ENCODE measurements around the gene KY. TPM values are rescaled to one million over a fixed set of nuclear protein-coding genes. Genes with fewer than 3 reads are reported as not detected.

KY gene
- total and polyA plus RNA-seq, 2 of the 13 experiments (the other 11 are each of a cell fraction or from before 2014, with no cell fraction given), result not detected

DNA sequence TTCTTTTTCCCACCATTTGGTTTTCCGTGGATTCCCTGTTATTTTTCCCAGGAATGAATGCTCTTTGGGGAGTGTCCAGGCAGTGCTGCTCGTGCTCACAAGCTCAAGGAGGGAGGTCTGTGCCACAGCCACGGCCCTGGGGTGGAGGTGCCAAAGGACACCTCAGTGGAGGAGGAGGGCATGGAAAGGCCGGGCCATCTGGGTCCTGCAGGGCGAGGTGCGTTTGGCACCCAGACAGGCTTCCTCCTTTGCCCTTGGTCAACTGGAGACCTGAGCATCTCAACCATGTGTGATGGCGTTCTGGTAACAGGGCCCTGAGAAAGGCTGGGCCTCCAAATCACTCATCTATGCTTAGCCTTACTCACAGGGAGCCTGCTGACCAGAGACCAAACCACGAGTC lies 25.4 kb downstream of the KY start:
- H3K4me3 ChIP-seq (replicated peaks in 1 of 3; ENCODE audit: insufficient read depth in 1 of 3, low read depth in 2 of 3, low read length in 3 of 3), result no peak overlapping the region
- intact Hi-C loops (cut with micrococcal nuclease; ENCODE audit: unreplicated experiment), result no loop called here
- BruUV-seq (replicated peaks), result no TSS peak
- 0% methylated on average over 5 of the region's 8 CpGs for WGBS (ENCODE audit: low lambda C conversion rate)
- H3K4me1 ChIP-seq (ENCODE audit: insufficient read depth, low read length), result 0 out of 2 replicates have a peak, but pooled peaks cover 8% of the 10 kb centered on the region
- H3K4me2 ChIP-seq (ENCODE audit: low read depth, low read length), result no peak overlapping the region
- no peaks in the 10 kb centered on the region for H3K27me3 ChIP-seq (ENCODE audit: control insufficient read depth in 1 of 2, insufficient read depth in 2 of 2, low read length in 2 of 2)
- TF ChIP-seq ZFP36 (IDR thresholded peaks at IDR 0.05; ENCODE audit: borderline replicate concordance, low read depth, low read length, partially characterized antibody) (no peak), WIZ (CRISPR knock-in tag; IDR thresholded peaks at IDR 0.05) (no peak), HES4 (CRISPR knock-in tag; IDR thresholded peaks at IDR 0.05; ENCODE audit: borderline replicate concordance) (no peak), ZMYM3 (CRISPR knock-in tag; IDR thresholded peaks at IDR 0.05) (no peak), HMG20A (CRISPR knock-in tag; IDR thresholded peaks at IDR 0.05; ENCODE audit: borderline replicate concordance) (no peak), RFX1 (IDR thresholded peaks at IDR 0.05) (no peak), NCOA5 (CRISPR knock-in tag; IDR thresholded peaks at IDR 0.05) (no peak), ATF7 (IDR thresholded peaks at IDR 0.05) (no peak), ATF7 (CRISPR knock-in tag; IDR thresholded peaks at IDR 0.05) (no peak), ZNF678 (CRISPR knock-in tag; IDR thresholded peaks at IDR 0.05) (no peak), ZNF136 (CRISPR knock-in tag; IDR thresholded peaks at IDR 0.05; ENCODE audit: low read depth) (no peak), STAG1 (CRISPR knock-in tag; IDR thresholded peaks at IDR 0.05) (no peak), ZNF562 (CRISPR knock-in tag; IDR thresholded peaks at IDR 0.05; ENCODE audit: borderline replicate concordance) (no peak), SETDB1 (CRISPR knock-in tag; IDR thresholded peaks at IDR 0.05; ENCODE audit: borderline replicate concordance) (no peak)
- TF ChIP-seq, protein P1, sequence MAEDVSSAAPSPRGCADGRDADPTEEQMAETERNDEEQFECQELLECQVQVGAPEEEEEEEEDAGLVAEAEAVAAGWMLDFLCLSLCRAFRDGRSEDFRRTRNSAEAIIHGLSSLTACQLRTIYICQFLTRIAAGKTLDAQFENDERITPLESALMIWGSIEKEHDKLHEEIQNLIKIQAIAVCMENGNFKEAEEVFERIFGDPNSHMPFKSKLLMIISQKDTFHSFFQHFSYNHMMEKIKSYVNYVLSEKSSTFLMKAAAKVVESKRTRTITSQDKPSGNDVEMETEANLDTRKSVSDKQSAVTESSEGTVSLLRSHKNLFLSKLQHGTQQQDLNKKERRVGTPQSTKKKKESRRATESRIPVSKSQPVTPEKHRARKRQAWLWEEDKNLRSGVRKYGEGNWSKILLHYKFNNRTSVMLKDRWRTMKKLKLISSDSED (CRISPR knock-in tag; IDR thresholded peaks at IDR 0.05), result no peak
- TF ChIP-seq, protein P2, sequence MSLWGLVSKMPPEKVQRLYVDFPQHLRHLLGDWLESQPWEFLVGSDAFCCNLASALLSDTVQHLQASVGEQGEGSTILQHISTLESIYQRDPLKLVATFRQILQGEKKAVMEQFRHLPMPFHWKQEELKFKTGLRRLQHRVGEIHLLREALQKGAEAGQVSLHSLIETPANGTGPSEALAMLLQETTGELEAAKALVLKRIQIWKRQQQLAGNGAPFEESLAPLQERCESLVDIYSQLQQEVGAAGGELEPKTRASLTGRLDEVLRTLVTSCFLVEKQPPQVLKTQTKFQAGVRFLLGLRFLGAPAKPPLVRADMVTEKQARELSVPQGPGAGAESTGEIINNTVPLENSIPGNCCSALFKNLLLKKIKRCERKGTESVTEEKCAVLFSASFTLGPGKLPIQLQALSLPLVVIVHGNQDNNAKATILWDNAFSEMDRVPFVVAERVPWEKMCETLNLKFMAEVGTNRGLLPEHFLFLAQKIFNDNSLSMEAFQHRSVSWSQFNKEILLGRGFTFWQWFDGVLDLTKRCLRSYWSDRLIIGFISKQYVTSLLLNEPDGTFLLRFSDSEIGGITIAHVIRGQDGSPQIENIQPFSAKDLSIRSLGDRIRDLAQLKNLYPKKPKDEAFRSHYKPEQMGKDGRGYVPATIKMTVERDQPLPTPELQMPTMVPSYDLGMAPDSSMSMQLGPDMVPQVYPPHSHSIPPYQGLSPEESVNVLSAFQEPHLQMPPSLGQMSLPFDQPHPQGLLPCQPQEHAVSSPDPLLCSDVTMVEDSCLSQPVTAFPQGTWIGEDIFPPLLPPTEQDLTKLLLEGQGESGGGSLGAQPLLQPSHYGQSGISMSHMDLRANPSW (CRISPR knock-in tag; IDR thresholded peaks at IDR 0.05; ENCODE audit: borderline replicate concordance), result no peak
- no peaks in the 10 kb centered on the region for H4K20me1 ChIP-seq (ENCODE audit: insufficient read depth, low read length)
- no peaks in the 10 kb centered on the region for H3K79me2 ChIP-seq (ENCODE audit: insufficient read depth, low read length)
- in situ Hi-C loops (cut with HindIII; ENCODE audit: extremely low pct_ligation_motif_present, low pct_unique_long_range_greater_than_20kb), result no loop called here
- H3K9me3 ChIP-seq (ENCODE audit: low read length), result no peaks in the 10 kb centered on the region
- H3K27ac ChIP-seq (ENCODE audit: extremely low read length, insufficient read depth, low read length), result no peak overlapping the region
- no peak overlapping the region for H2AFZ ChIP-seq (ENCODE audit: low read length)
- H3K9ac ChIP-seq (ENCODE audit: insufficient read depth, low read depth, low read length), result no peak overlapping the region
- no peak for ATAC-seq
- POLR2A ChIA-PET, result no interaction called here
- H3K36me3 ChIP-seq (replicated peaks in 1 of 2; ENCODE audit: control insufficient read depth in 1 of 2, insufficient read depth in 2 of 2, low read length in 2 of 2), result no peaks in the 10 kb centered on the region
- CTCF ChIA-PET (ENCODE audit: low intra/inter-chr PET ratio, low total read pairs), result no interaction called here
- no peak for FAIRE-seq
- no peak for DNase-seq (ENCODE audit: low spot score)
